Measurements from ENCODE around the gene NOD2.

DNA sequence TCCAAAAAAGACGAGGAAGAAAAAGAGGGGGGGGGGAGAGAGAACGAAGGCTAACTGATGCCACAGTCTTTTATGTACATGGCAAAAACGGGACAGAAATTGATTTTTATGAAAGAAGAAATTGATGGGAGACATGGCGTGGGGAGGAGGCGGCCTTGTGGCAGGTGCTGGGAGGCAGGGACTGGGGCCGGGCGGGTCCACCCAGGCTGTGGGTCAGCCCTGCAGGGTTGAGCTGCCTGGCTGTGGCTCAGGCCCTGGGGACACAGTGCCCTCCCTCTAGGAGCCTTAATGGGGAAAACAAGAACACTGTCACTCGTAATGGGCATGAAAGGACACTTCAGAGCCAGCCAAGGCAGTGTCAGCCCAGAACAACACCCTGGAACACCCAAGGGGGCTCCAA is 47.1 kb upstream of the NOD2 start:
- TF ChIP-seq POLR2A (IDR thresholded peaks at IDR 0.05) (no peak), CTCF (IDR thresholded peaks at IDR 0.05) (no peak)
